ENCODE data around the gene GATA5.

GATA5 gene

GRCh38 chr20:62487561-62488354, 12.0 kb upstream of the GATA5 start:
- no peak for DNase-seq (ENCODE audit: low spot score)

DNA sequence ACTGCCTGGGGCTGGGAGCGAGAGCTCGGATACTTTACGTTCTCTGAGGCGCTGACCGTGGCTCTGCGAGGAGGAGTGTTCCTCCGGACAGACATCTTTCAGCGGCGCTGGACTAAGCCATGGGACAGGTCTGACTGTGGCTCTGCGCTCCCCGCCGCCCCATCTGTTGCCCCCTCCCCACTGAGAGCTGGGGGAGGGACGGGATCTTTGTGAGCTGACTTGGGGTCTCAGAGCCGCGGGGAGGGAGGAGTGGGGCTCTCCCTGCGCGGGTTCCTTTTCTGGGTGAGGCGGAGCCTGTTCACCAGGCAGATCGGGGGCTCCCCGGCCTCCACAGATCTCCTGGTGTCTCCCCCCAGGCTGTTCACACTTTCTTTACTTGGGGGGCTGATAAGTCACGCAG, 11.3 kb upstream of the GATA5 start:
- DNase-seq (ENCODE audit: low spot score), result no peak

DNA sequence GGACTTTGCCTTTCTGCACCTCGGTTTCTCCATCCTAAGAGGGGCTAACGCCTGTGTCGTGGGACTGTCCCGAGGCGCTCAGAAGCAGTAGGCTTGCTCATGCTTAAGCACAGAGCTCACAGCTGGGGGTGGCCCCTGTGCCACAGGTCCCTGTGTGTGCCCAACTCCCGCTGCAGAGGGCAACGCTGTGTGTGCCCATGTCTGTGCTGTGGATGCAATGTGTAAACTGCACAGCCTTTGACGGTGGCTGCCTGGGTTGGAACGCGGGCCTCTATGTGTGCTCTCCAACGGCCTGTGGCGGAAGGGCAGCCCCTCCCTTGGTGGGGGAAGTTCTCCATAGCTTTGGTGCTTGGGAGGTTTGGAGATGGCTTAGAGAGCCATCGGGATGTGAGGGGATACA, 10.7 kb upstream of the GATA5 start:
- DNase-seq (ENCODE audit: low spot score), result no peak

DNA sequence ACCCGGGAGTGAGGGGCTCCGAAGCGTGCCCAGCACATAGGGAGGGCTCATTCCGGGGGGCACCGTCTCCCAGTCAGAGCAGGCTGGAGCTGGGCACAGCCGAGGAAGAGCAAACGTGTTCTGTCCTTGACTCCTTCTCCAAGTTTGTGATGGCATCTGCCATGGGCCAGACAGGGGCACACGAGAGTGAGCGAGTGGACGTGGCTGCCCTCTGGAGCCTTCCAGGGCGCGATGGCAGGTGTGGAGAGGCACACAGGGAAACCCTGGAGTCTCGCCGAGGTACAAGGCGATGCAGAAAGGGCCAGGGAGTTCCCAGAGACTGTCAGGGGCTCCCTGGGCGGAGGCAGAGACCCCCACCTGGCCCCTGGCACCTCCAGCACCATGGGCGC, 9.9 kb upstream of the GATA5 start:
- DNase-seq (ENCODE audit: low spot score), result no peak

DNA sequence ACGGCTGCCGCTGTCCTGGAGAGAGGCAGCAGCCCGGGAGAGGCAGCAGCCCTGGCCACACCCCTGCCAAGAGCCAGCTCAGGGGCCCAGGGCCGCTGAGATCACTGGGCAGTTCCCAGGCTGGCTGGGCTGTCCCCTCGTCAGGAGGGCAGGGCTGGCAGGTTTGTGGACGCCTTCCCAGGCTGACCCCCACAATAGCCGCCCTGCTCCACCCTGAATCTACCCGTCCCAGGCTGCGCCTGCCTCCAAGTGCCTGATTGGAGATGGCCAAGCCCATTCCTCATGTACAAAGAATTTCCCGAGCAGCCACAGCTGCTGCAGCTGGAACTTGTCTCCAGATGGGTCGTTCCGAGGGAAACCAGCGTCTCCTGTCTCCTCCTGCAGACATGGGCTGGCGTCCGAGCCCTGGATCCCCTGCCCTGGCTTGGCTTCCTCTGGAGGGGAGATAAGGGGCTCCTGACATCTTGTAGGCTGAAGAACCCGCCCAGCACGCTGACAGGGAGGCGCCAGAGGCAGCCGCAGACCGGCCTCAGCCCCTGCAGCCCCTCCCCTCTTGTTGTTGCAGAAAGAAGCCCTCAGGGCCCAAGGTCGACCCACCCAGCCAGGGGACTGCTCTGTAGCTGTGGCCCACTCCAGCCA, 9.4 kb upstream of the GATA5 start:
- no peak for DNase-seq (ENCODE audit: low spot score)

- no peak for DNase-seq (ENCODE audit: low spot score)
Measured at GRCh38 chr20:62484478-62484877, 8.7 kb upstream of the GATA5 start.

- DNase-seq (ENCODE audit: low spot score), result no peak
Measured at GRCh38 chr20:62483613-62484458, 8.0 kb upstream of the GATA5 start.

- no peak for DNase-seq (ENCODE audit: low spot score)
Measured at GRCh38 chr20:62482974-62483373, 7.2 kb upstream of the GATA5 start.

DNA sequence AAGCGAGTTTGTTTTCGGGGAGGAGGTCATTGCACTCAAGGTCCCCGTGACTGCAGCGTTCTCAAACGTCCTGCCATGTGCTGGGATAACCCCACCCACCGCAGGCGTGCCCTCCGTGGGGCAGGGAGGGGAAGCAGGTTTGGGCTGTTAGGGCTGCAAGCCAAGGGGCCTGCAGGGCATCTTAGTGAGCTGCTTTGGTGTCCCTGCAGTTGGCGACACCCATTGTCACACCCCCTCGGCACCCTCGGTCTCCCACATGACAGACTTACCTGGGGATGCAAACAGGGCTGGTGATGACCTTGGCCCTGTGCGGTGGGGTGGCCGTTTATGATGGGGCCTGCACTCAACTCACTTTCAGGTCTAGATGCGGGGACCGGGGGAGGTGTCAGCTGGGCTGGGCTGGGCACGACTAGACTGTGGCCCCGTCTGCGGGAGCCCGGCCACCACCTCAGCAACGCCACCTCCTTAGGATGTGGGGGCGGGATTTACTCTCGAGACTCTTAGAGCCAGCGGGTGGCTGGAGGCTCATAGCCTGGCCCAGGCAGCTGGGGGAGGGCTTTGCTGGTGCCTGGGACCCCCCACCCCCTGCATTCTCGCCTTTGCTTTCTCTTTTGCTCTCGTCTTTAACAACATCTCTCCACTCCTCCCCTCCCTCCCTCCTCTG, 6.5 kb upstream of the GATA5 start:
- no peak for DNase-seq (ENCODE audit: low spot score)

DNA sequence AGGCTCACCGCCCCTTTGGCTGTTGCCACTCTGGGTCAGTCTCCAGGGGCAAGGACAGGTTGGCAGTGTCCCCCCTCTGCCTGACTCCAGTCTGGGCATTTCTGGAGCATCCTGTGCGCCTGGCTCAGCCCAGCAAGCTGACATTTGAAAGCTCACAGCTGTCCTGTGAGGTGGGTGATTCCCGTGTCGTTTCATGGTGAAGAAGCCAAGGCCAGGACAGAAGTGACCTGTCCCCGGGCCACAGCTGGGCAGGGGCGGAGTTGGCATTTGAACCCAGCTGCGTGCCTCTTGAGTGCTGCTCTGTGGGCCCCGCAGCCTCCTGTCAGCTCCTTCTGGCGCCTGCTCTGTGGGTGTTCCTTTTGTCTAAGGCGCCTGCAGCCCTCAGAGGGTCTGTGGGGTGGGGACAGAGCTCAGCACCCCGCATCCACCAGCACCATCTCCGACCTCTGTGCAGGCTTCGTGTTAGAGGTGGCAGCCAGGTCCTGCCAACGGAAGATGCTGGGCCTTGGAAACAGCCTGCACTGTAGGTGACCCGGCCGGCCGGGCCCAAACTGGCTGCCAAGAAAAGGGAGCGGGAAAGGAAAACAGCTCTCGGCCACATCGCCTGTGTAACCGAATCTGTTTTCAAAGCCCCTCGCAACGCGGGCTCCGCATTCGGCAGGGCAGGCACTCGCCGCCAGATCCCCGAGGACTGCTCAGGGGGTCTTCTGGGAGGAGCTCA, 5.8 kb upstream of the GATA5 start:
- DNase-seq (ENCODE audit: low spot score), result no peak

- DNase-seq (ENCODE audit: low spot score), result no peak
Measured at GRCh38 chr20:62480318-62480717, 4.5 kb upstream of the GATA5 start.

GRCh38 chr20:62479656-62480055, 3.9 kb upstream of the GATA5 start:
- no peak for DNase-seq (ENCODE audit: low spot score)

- no peak for DNase-seq (ENCODE audit: low spot score)
Measured at GRCh38 chr20:62479156-62479555, 3.4 kb upstream of the GATA5 start.

GRCh38 chr20:62477669-62478455, 2.1 kb upstream of the GATA5 start:
- DNase-seq (ENCODE audit: low spot score), result no peak

DNA sequence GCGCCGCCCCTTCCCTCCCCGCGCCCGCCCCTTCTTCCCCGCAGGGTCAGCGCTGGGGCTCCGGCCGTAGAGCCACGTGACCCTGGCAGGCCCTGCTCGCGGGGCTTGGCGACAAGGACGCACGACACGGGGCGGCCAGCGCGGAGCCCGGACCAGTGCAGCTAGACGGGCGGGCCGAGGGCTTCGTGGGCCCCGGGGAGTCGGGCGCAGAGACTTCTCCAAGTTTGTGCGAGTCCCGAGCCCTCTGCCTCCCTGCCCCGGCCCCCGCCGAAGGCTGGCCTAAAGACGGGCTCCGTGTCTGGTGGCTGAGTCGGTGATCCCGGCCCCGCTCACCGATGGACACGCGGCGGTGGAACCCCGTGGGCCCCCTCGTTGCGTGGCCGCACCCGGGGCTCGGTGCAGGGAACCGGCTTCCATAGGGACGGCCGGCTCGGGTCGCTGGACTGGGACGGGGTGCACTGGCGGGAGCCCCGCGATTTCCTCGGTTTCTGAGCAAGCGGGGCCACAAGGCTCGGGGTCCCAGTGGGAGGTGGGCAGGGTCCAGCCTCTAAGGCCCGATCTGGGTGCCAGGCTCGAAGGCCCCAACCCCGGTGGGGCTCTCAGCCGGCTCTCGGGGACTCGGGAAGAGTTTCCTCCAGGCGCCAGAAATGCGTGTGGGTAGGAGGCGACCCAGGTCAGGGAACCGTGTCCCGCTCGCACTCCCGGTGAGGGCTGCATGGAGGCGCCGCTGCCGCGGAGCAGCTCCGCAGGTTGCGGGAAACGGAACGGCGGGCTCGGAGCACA, 452 bp upstream of the GATA5 start:
- no peak for DNase-seq (ENCODE audit: low spot score)

- DNase-seq (ENCODE audit: low spot score), result no peak
Measured at GRCh38 chr20:62475027-62475771, 596 bp downstream of the GATA5 start.

DNA sequence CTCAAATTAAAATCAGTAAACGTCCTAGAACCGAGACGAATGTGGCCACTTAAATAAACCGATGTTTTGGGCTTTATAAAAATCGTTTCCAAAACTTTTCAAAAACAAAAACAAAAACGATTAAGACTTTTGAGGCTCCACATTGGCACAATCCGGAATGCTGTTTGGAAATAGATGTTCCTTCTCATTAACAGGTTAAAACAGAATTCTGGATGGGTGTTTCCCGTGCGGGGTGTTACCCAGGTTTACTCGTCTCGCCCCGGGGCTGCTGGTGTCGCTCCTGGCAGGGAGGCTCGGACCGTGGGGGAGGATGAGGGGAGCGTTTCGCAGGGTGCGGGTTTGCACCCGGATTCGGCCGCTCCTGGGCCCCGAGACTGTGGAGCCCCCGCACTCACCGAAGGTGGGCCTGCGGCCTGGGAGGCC, 1.2 kb downstream of the GATA5 start:
- DNase-seq (ENCODE audit: low spot score), result no peak

- no peak for DNase-seq (ENCODE audit: low spot score)
Measured at GRCh38 chr20:62473717-62474603, 1.8 kb downstream of the GATA5 start.
